ENCODE measurements around the gene PRKCD.

Gene PRKCD

GRCh38 chr3:53154881-53155285, 6.1 kb upstream of the PRKCD start:
- TF ChIP-seq CTCF (IDR thresholded peaks at IDR 0.05): no peak

- no peak for TF ChIP-seq CTCF (IDR thresholded peaks at IDR 0.05)
These were observed 5.2 kb upstream of the PRKCD start for GRCh38 chr3:53155760-53156159.

GRCh38 chr3:53156368-53156834, 4.6 kb upstream of the PRKCD start:
- no peak for TF ChIP-seq CTCF (IDR thresholded peaks at IDR 0.05)

GRCh38 chr3:53157974-53158580, 2.9 kb upstream of the PRKCD start:
- TF ChIP-seq CTCF (IDR thresholded peaks at IDR 0.05): no peak

- TF ChIP-seq CTCF (IDR thresholded peaks at IDR 0.05): no peak
These were observed 2.2 kb upstream of the PRKCD start for GRCh38 chr3:53158765-53159155.

GRCh38 chr3:53159156-53160060, 1.6 kb upstream of the PRKCD start:
- no peak for TF ChIP-seq CTCF (IDR thresholded peaks at IDR 0.05)

GRCh38 chr3:53160061-53160659, 849 bp upstream of the PRKCD start:
- TF ChIP-seq CTCF (IDR thresholded peaks at IDR 0.05): no peak; the same call in 1 of the 2 replicates
